Pancreas (tissue), 10 donors: ENCODE measurements around the gene SH3YL1. TPM values are rescaled to one million over a fixed set of nuclear protein-coding genes. Genes with fewer than 3 reads are reported as not detected.

Experiments
- ATAC-seq, 4 donors: fragments of 200-7000 bp; cut with Tn5 transposase; one replicate each; pipeline versions ENCODE4 v1.8.0 to v1.9.1; 2020; ENCODE audit warnings: mild to moderate bottlenecking in 4 of 4, moderate library complexity in 4 of 4
- DNase-seq, 6 donors: peaks; one replicate each; pipeline ENCODE4 v3.0.0-alpha.2; 2020
- FAIRE-seq: peaks from 2 replicates; lab custom pipeline; 2012; peaks lifted over from hg19 to GRCh38; lab: Jason Lieb, UNC
- H3K27ac ChIP-seq, 4 donors: fragments of 200-600 bp; sonication (generic); 1 replicate in 3 of 4; 2 replicates in 1 of 4; pipeline versions ENCODE4 v1.5.0 to v1.8.0; 2020
- H3K27me3 ChIP-seq, 4 donors: fragments of 200-600 bp; one replicate each; pipeline ENCODE4 v1.8.0; 2021
- H3K36me3 ChIP-seq, 3 donors: fragments of 200-600 bp; sonication (generic) in 1 of 3; one replicate each; pipeline versions ENCODE4 v1.5.0 to v1.8.0; 2020 to 2021
- H3K4me1 ChIP-seq, 3 donors: fragments of 200-600 bp; one replicate each; pipeline ENCODE4 v1.8.0; 2021
- H3K4me3 ChIP-seq, 4 donors: fragments of 200-600 bp; sonication (generic) in 2 of 4; one replicate each; pipeline versions ENCODE4 v1.5.0 to v1.8.0; 2020 to 2021
- H3K9me3 ChIP-seq, 4 donors: fragments of 200-600 bp; one replicate each; pipeline ENCODE4 v1.8.0; 2021
- CTCF ChIP-seq, 4 donors: fragments of 200-600 bp; sonication (generic) in 3 of 4; IDR thresholded peaks; one replicate each; pipeline versions ENCODE4 v1.5.0 to v1.8.0; 2021; ENCODE audit warnings: antibody characterized with exemption in 4 of 4
- WGBS, 2 donors: extraction: QIAGEN DNeasy Blood & Tissue Kit; methylation state at CpG; one replicate each; pipeline ENCODE4 v1.1.7; 2013; 5-methylcytosine and 5-hydroxymethylcytosine counted together
- intact Hi-C, 3 donors: fragments of 100-400 bp; cut with DNase I; formaldehyde crosslinking; loops; one replicate each; pipeline versions ENCODE4 v1.11.1 to v1.14.2; 2022
- polyA plus RNA-seq, 2 donors: library from polyadenylated mRNA; stranded (reverse); fragments of 200-250 nt; gene quantifications; one replicate each; pipeline ENCODE4 v1.2.3, GENCODE V29; 2013
- total RNA-seq, 6 donors: library from RNA; stranded (reverse); fragmentation: NEBNext Ultra II Directional in 4 of 6; extraction: Animal tissue kit (Norgen Biotek cat#: 25700) in 4 of 6; gene quantifications; one replicate each; pipeline versions ENCODE4 v1.2.1 to v1.2.4, GENCODE V29; 2021 to 2023
- donor health status: healthy with polysubstance abuse.
- donor health status: DM: no; HTN: no; CAD: no; lungs with moderate emphysema.
- donor health status: DM: no; HTN: no; CAD: no.
- donor health status: control.
- donor health status: control.
- donor health status: Bipolar disorder and iron deficiency.
- donor health status: DM: yes; HTN: yes; CAD: no.
- donor health status: DM: no; HTN: no; CAD: no.
- donor health status: DM: no; HTN: no; CAD: no.
- donor health status: DM: yes; HTN: yes; CAD: no.

Gene SH3YL1
- total and polyA plus RNA-seq, 8 donors, result 63.7 to 162 (median 119) TPM

DNA sequence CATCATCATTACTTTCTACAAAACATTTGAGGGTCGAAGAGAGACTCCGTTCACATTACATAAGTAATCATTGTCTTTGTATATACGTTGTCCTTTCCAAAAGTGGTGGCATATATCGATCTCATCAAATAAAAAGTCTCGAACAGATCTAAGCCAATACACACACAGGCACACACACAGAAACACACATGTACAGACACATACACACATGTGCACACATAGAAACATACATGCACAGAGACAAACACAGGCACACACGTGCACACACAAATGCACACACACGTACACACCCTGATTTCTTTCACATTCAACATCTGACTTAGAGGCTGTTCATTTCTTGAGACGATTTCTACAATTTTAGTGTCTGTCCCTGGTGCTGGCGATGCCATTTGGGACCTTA is 41.5 kb upstream of the SH3YL1 start:
- DNase-seq (no peak), FAIRE-seq (no peak), ATAC-seq (no peak)
- H3K27ac ChIP-seq, result no peak overlapping the region
- no peaks in the 10 kb centered on the region for H3K9me3 ChIP-seq
- intact Hi-C loops, result no loop called here
- H3K4me1 ChIP-seq, result no peaks in the 10 kb centered on the region
- no peak overlapping the region for H3K4me3 ChIP-seq
- no peaks in the 10 kb centered on the region for H3K36me3 ChIP-seq
- 88 to 91% methylated on average over 9 of the region's 9 CpGs for WGBS, 2 donors
- TF ChIP-seq CTCF (IDR thresholded peaks at IDR 0.05), result no peak
- H3K27me3 ChIP-seq, result no peaks in the 10 kb centered on the region

DNA sequence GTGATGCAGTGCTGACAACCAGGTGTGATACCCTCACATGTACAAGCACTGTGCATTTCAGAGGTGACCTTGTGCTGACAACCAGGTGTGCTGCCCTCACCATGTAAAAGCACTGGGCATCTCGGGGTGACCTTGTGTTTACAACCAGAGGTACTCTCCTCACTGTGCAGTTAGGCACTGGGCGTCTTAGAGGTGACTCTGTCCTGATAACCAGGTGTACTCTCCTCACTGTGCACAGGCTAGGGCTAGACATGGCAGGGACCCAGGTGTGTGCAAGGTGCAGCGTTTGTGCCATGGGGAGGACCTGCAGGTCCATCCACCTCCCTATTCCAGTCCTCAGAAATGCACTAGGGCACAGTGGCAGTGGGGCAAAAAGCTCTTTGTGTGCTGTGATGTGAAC is 32.5 kb upstream of the SH3YL1 start:
- H3K4me3 ChIP-seq, result no peak overlapping the region
- DNase-seq, result no peak
- H3K9me3 ChIP-seq, result no peaks in the 10 kb centered on the region
- H3K27ac ChIP-seq, result no peak overlapping the region
- H3K36me3 ChIP-seq, result no peaks in the 10 kb centered on the region
- no peak for ATAC-seq
- FAIRE-seq, result no peak
- no peaks in the 10 kb centered on the region for H3K27me3 ChIP-seq
- H3K4me1 ChIP-seq, result no peaks in the 10 kb centered on the region
- WGBS, 2 donors, result 37 to 40% methylated on average over 3 of the region's 3 CpGs
- intact Hi-C loops, result no loop called here
- no peak for TF ChIP-seq CTCF (IDR thresholded peaks at IDR 0.05)

DNA sequence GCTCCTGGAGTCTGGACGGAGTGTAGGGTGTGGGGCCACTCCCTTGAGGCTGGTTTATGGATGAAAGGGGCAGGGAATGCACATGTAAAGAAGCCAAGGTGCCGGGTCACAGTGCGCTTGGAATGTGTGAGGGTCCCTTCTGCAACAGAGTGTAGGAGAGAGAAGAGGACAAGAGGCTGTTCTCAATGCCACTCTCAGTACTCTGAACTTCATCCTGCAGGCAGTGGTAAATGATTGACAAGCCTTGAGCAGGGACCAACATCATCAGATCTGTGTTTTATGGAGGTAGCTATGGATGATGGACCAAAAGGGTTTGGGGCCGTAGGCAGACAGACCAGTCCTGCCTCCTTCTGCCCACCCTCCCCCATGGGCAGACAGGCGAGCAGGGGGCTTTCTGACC is 31.3 kb upstream of the SH3YL1 start:
- WGBS, 2 donors, result 72 to 74% methylated on average over 5 of the region's 5 CpGs
- Histone ChIP-seq H3K27me3 (no peaks in the 10 kb centered on the region), H3K4me3 (no peak overlapping the region), H3K4me1 (no peaks in the 10 kb centered on the region), H3K27ac (no peak overlapping the region), H3K9me3 (no peaks in the 10 kb centered on the region), H3K36me3 (no peaks in the 10 kb centered on the region)
- DNase-seq, result no peak
- intact Hi-C loops, result no loop called here
- no peak for ATAC-seq
- no peak for FAIRE-seq
- TF ChIP-seq CTCF (IDR thresholded peaks at IDR 0.05), result no peak

- peak; percentile 52 to 69 (median 66) for TF ChIP-seq CTCF (IDR thresholded peaks at IDR 0.05)
- FAIRE-seq, result no peak
- H3K9me3 ChIP-seq, result no peaks in the 10 kb centered on the region
- H3K4me1 ChIP-seq, result no peaks in the 10 kb centered on the region
- intact Hi-C loops, result no loop called here
- peak overlapping the region; percentile 29 to 69 (median 46) for H3K4me3 ChIP-seq
- no peaks in the 10 kb centered on the region for H3K27me3 ChIP-seq
- peak; percentile 73 to 88 (median 84) for ATAC-seq
- 3 to 5% methylated on average over 15 of the region's 15 CpGs for WGBS, 2 donors
- H3K27ac ChIP-seq, result peak overlapping the region; percentile 65 to 86 (median 74)
- DNase-seq, result peak; percentile 79 to 89 (median 82)
- H3K36me3 ChIP-seq, result no peaks in the 10 kb centered on the region
These were observed 26.4 kb upstream of the SH3YL1 start for GRCh38 chr2:290090-290722.

GRCh38 chr2:289362-290089 is 25.7 kb upstream of the SH3YL1 start:
- TF ChIP-seq CTCF (IDR thresholded peaks at IDR 0.05), result no peak
- FAIRE-seq, result no peak

More at GRCh38 chr2:289362-290089, 25.7 kb upstream of the SH3YL1 start:
- Histone ChIP-seq H3K9me3 (no peaks in the 10 kb centered on the region), H3K27ac (peak overlapping the region; percentile 65 to 86 (median 74)), H3K4me1 (no peaks in the 10 kb centered on the region), H3K27me3 (no peaks in the 10 kb centered on the region), H3K36me3 (no peaks in the 10 kb centered on the region), H3K4me3 (peak overlapping the region; percentile 29 to 69 (median 46))
- ATAC-seq (peak; percentile 50 to 74 (median 67)), DNase-seq (peak; percentile 52 to 84 (median 70))
- 1% methylated on average over 60 of the region's 60 CpGs for WGBS, 2 donors
- intact Hi-C loops, result loop anchor here in 1 of 3 donors (5.0 kb wide), 1 partner anchor 117 kb away; no protein-coding TSS in a partner anchor
